ENCODE results near the gene LENEP. TPM values are rescaled to one million over a fixed set of nuclear protein-coding genes. Genes with fewer than 3 reads are reported as not detected.

Gene LENEP
- total and polyA plus RNA-seq, 2 donors (not counting 1 experiment from before 2014, with no cell fraction given): not detected

- peak overlapping the region; percentile 80 for H3K27ac ChIP-seq (ENCODE audit: insufficient read depth, low read length)
- TF ChIP-seq EZH2 (IDR thresholded peaks at IDR 0.05; ENCODE audit: low read length, missing control alignments) (no peak), CTCF (conservative IDR thresholded peaks at IDR 0.05 in 1 of 2, IDR thresholded peaks at IDR 0.05 in 1 of 2; ENCODE audit: low read depth in 1 of 2, low read length in 2 of 2) (no peak)
- peaks cover 24% of the 10 kb centered on the region for H3K4me1 ChIP-seq (ENCODE audit: control insufficient read depth, extremely low read depth, insufficient read depth, low read length)
- no peaks in the 10 kb centered on the region for H3K9me3 ChIP-seq (ENCODE audit: control insufficient read depth, insufficient read depth, low read depth, low read length)
- H3K4me3 ChIP-seq (replicated peaks in 1 of 4; ENCODE audit: control extremely low read depth in 1 of 4, insufficient read depth in 1 of 4, low read depth in 3 of 4, low read length in 4 of 4): peak overlapping the region; percentile 18 to 86 (median 70)
- no peak overlapping the region for H2AFZ ChIP-seq (ENCODE audit: low read length)
- H3K79me2 ChIP-seq (ENCODE audit: control insufficient read depth, insufficient read depth, low read length): peaks cover 13% of the 10 kb centered on the region
- DNase-seq (ENCODE audit: low read depth in 2 of 2): peak in 1 of 2 donors; percentile 10
- H3K36me3 ChIP-seq (ENCODE audit: control insufficient read depth, insufficient read depth, low read length): no peaks in the 10 kb centered on the region
- peak overlapping the region; percentile 23 for H3K9ac ChIP-seq (ENCODE audit: insufficient read depth, low read length)
- H3K27me3 ChIP-seq (ENCODE audit: control insufficient read depth, insufficient read depth, low read length): no peaks in the 10 kb centered on the region
- peak overlapping the region; percentile 91 for H3K4me2 ChIP-seq (ENCODE audit: extremely low read depth, insufficient read depth, low read length)
- H4K20me1 ChIP-seq (ENCODE audit: control insufficient read depth, extremely low read depth, insufficient read depth, low read length): no peaks in the 10 kb centered on the region
Observed at GRCh38 chr1:155000411-155000725, 7.0 kb downstream of the LENEP start.

DNA sequence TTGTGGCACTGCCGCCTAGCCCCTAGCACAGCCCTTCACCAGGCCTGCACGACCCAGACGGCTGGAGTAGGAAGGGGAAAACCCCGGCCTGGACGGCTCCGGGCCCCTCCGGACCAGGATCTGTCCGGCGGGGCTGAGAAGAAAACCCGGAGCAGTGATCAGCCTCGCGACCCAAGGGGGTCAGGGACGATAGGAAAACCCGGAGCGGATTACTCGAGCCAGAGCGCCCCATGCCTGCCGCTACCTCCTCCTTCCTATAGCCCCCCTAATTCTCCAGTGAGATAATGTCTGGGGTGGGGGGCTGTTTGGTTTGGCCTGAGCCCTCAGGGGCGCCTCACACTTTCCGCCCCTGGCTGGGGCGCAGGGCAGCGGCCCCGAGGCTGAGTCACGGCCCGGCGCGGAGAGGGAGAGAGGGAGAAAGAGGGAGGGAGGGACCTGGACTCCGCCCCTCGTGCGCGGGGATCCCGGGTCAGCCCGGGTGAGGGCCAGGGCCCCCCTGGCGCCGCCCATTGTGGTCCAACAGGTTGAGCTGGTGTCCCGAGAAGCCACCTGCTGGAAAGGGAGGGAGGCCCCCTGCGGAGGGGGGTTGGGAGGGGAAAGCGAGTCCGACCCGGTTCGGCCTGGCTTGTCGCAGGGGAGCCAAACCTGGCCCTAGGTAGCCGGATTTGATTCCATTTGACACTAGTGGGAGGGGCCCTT lies 7.5 kb downstream of the LENEP start:
- no peaks in the 10 kb centered on the region for H3K27me3 ChIP-seq (ENCODE audit: control insufficient read depth, insufficient read depth, low read length)
- H4K20me1 ChIP-seq (ENCODE audit: control insufficient read depth, extremely low read depth, insufficient read depth, low read length): no peaks in the 10 kb centered on the region
- H2AFZ ChIP-seq (ENCODE audit: low read length): peak overlapping the region; percentile 49
- H3K4me2 ChIP-seq (ENCODE audit: extremely low read depth, insufficient read depth, low read length): peak overlapping the region; percentile 91
- peak overlapping the region; percentile 71 for H3K9ac ChIP-seq (ENCODE audit: insufficient read depth, low read length)
- H3K9me3 ChIP-seq (ENCODE audit: control insufficient read depth, insufficient read depth, low read depth, low read length): no peaks in the 10 kb centered on the region
- TF ChIP-seq EZH2 (IDR thresholded peaks at IDR 0.05; ENCODE audit: low read length, missing control alignments): no peak
- no peak for TF ChIP-seq CTCF (conservative IDR thresholded peaks at IDR 0.05 in 1 of 2, IDR thresholded peaks at IDR 0.05 in 1 of 2; ENCODE audit: low read depth in 1 of 2, low read length in 2 of 2)
- peak overlapping the region; percentile 57 to 86 (median 72) for H3K4me3 ChIP-seq (replicated peaks in 1 of 4; ENCODE audit: control extremely low read depth in 1 of 4, insufficient read depth in 1 of 4, low read depth in 3 of 4, low read length in 4 of 4)
- H3K36me3 ChIP-seq (ENCODE audit: control insufficient read depth, insufficient read depth, low read length): no peaks in the 10 kb centered on the region
- H3K4me1 ChIP-seq (ENCODE audit: control insufficient read depth, extremely low read depth, insufficient read depth, low read length): peaks cover 26% of the 10 kb centered on the region
- H3K27ac ChIP-seq (ENCODE audit: insufficient read depth, low read length): peak overlapping the region; percentile 80
- peaks cover 13% of the 10 kb centered on the region for H3K79me2 ChIP-seq (ENCODE audit: control insufficient read depth, insufficient read depth, low read length)
- peak; percentile 88 to 92 for DNase-seq (ENCODE audit: low read depth in 2 of 2)

- TF ChIP-seq EZH2 (IDR thresholded peaks at IDR 0.05; ENCODE audit: low read length, missing control alignments) (no peak), CTCF (conservative IDR thresholded peaks at IDR 0.05 in 1 of 2, IDR thresholded peaks at IDR 0.05 in 1 of 2; ENCODE audit: low read depth in 1 of 2, low read length in 2 of 2) (no peak)
- H3K4me3 ChIP-seq (replicated peaks in 1 of 4; ENCODE audit: control extremely low read depth in 1 of 4, insufficient read depth in 1 of 4, low read depth in 3 of 4, low read length in 4 of 4): peak overlapping the region; percentile 57 to 86 (median 72)
- no peaks in the 10 kb centered on the region for H4K20me1 ChIP-seq (ENCODE audit: control insufficient read depth, extremely low read depth, insufficient read depth, low read length)
- peak overlapping the region; percentile 91 for H3K4me2 ChIP-seq (ENCODE audit: extremely low read depth, insufficient read depth, low read length)
- H2AFZ ChIP-seq (ENCODE audit: low read length): peak overlapping the region; percentile 26
- peak overlapping the region; percentile 71 for H3K9ac ChIP-seq (ENCODE audit: insufficient read depth, low read length)
- no peak for DNase-seq (ENCODE audit: low read depth in 2 of 2)
- no peaks in the 10 kb centered on the region for H3K36me3 ChIP-seq (ENCODE audit: control insufficient read depth, insufficient read depth, low read length)
- H3K27ac ChIP-seq (ENCODE audit: insufficient read depth, low read length): peak overlapping the region; percentile 80
- H3K27me3 ChIP-seq (ENCODE audit: control insufficient read depth, insufficient read depth, low read length): no peaks in the 10 kb centered on the region
- peaks cover 26% of the 10 kb centered on the region for H3K4me1 ChIP-seq (ENCODE audit: control insufficient read depth, extremely low read depth, insufficient read depth, low read length)
- H3K79me2 ChIP-seq (ENCODE audit: control insufficient read depth, insufficient read depth, low read length): peaks cover 13% of the 10 kb centered on the region
- no peaks in the 10 kb centered on the region for H3K9me3 ChIP-seq (ENCODE audit: control insufficient read depth, insufficient read depth, low read depth, low read length)
Observed at GRCh38 chr1:155001425-155001674, 8.0 kb downstream of the LENEP start.
